ENCODE measurements around the gene DRC3.

Gene DRC3

GRCh38 chr17:17928398-17929287, 44.0 kb upstream of the DRC3 start:
- Histone ChIP-seq H3K27me3 (ENCODE audit: insufficient read depth, low read length, poor library complexity) (no peaks in the 10 kb centered on the region), H3K79me2 (ENCODE audit: control insufficient read depth, insufficient read depth, low read length) (no peaks in the 10 kb centered on the region), H4K5ac (ENCODE audit: low read length) (no peak overlapping the region), H3K23ac (ENCODE audit: low read length) (no peak overlapping the region), H3K4me3 (ENCODE audit: low read length) (no peak overlapping the region), H3K4me1 (ENCODE audit: control insufficient read depth, low read depth, low read length) (peaks cover 8% of the 10 kb centered on the region), H3K4ac (ENCODE audit: low read depth, low read length) (no peak overlapping the region), H2BK15ac (replicated peaks; ENCODE audit: low read depth) (no peak overlapping the region), H3K56ac (ENCODE audit: low read length) (peak overlapping the region; percentile 22), H2AK5ac (ENCODE audit: low read length) (no peak overlapping the region), H3K36me3 (ENCODE audit: control insufficient read depth, insufficient read depth, low read length) (no peaks in the 10 kb centered on the region), H3K9ac (ENCODE audit: low read length) (no peak overlapping the region), H4K8ac (ENCODE audit: low read depth, low read length) (no peak overlapping the region), H3K27ac (ENCODE audit: low read depth, low read length) (no peak overlapping the region), H2BK120ac (ENCODE audit: low read depth, low read length) (no peak overlapping the region), H3K4me2 (ENCODE audit: low read length) (no peak overlapping the region), H3K79me1 (ENCODE audit: low read length) (no peaks in the 10 kb centered on the region), H3K18ac (ENCODE audit: low read length) (no peak overlapping the region), H2BK5ac (ENCODE audit: low read length) (no peak overlapping the region)
- DNase-seq = no peak
- WGBS (ENCODE audit: extremely low coverage, insufficient coverage, low lambda C conversion rate) = no CpG with 5 or more reads among the region's 12 CpGs

GRCh38 chr17:17929655-17930380, 42.8 kb upstream of the DRC3 start:
- Histone ChIP-seq H3K4ac (ENCODE audit: low read depth, low read length) (no peak overlapping the region), H4K5ac (ENCODE audit: low read length) (no peak overlapping the region), H3K18ac (ENCODE audit: low read length) (no peak overlapping the region), H2BK15ac (replicated peaks; ENCODE audit: low read depth) (no peak overlapping the region), H3K4me2 (ENCODE audit: low read length) (no peak overlapping the region), H3K4me1 (ENCODE audit: control insufficient read depth, low read depth, low read length) (peaks cover 8% of the 10 kb centered on the region), H3K79me2 (ENCODE audit: control insufficient read depth, insufficient read depth, low read length) (no peaks in the 10 kb centered on the region), H3K23ac (ENCODE audit: low read length) (no peak overlapping the region), H3K27me3 (ENCODE audit: insufficient read depth, low read length, poor library complexity) (no peaks in the 10 kb centered on the region), H2BK120ac (ENCODE audit: low read depth, low read length) (no peak overlapping the region), H2AK5ac (ENCODE audit: low read length) (no peak overlapping the region), H3K4me3 (ENCODE audit: low read length) (no peak overlapping the region), H3K36me3 (ENCODE audit: control insufficient read depth, insufficient read depth, low read length) (no peaks in the 10 kb centered on the region), H3K56ac (ENCODE audit: low read length) (no peak overlapping the region), H2BK5ac (ENCODE audit: low read length) (no peak overlapping the region), H3K27ac (ENCODE audit: low read depth, low read length) (no peak overlapping the region), H4K8ac (ENCODE audit: low read depth, low read length) (no peak overlapping the region), H3K9ac (ENCODE audit: low read length) (no peak overlapping the region), H3K79me1 (ENCODE audit: low read length) (no peaks in the 10 kb centered on the region)
- no peak for DNase-seq
- no CpG with 5 or more reads among the region's 2 CpGs for WGBS (ENCODE audit: extremely low coverage, insufficient coverage, low lambda C conversion rate)

- Histone ChIP-seq H3K4me3 (ENCODE audit: low read length) (no peak overlapping the region), H3K23ac (ENCODE audit: low read length) (no peak overlapping the region), H3K4me2 (ENCODE audit: low read length) (no peak overlapping the region), H2BK120ac (ENCODE audit: low read depth, low read length) (no peak overlapping the region), H3K27ac (ENCODE audit: low read depth, low read length) (no peak overlapping the region), H2BK5ac (ENCODE audit: low read length) (no peak overlapping the region), H3K27me3 (ENCODE audit: insufficient read depth, low read length, poor library complexity) (no peaks in the 10 kb centered on the region), H3K36me3 (ENCODE audit: control insufficient read depth, insufficient read depth, low read length) (no peaks in the 10 kb centered on the region), H3K79me2 (ENCODE audit: control insufficient read depth, insufficient read depth, low read length) (no peaks in the 10 kb centered on the region), H3K56ac (ENCODE audit: low read length) (no peak overlapping the region), H3K4me1 (ENCODE audit: control insufficient read depth, low read depth, low read length) (peaks cover 8% of the 10 kb centered on the region), H3K18ac (ENCODE audit: low read length) (no peak overlapping the region), H3K79me1 (ENCODE audit: low read length) (no peaks in the 10 kb centered on the region), H4K5ac (ENCODE audit: low read length) (no peak overlapping the region), H2BK15ac (replicated peaks; ENCODE audit: low read depth) (no peak overlapping the region), H3K4ac (ENCODE audit: low read depth, low read length) (no peak overlapping the region), H4K8ac (ENCODE audit: low read depth, low read length) (no peak overlapping the region), H3K9ac (ENCODE audit: low read length) (no peak overlapping the region), H2AK5ac (ENCODE audit: low read length) (no peak overlapping the region)
- DNase-seq = no peak
Measured at GRCh38 chr17:17930674-17931073, 42.0 kb upstream of the DRC3 start.

GRCh38 chr17:17931159-17931558, 41.5 kb upstream of the DRC3 start:
- no peak overlapping the region for H3K27ac ChIP-seq (ENCODE audit: low read depth, low read length)
- no peaks in the 10 kb centered on the region for H3K79me1 ChIP-seq (ENCODE audit: low read length)
- H3K23ac ChIP-seq (ENCODE audit: low read length) = peak overlapping the region; percentile 15
- H2BK5ac ChIP-seq (ENCODE audit: low read length) = no peak overlapping the region
- no peak overlapping the region for H2BK15ac ChIP-seq (replicated peaks; ENCODE audit: low read depth)
- no peak overlapping the region for H3K4ac ChIP-seq (ENCODE audit: low read depth, low read length)
- no peak overlapping the region for H2AK5ac ChIP-seq (ENCODE audit: low read length)
- no peaks in the 10 kb centered on the region for H3K79me2 ChIP-seq (ENCODE audit: control insufficient read depth, insufficient read depth, low read length)
- no peak overlapping the region for H4K8ac ChIP-seq (ENCODE audit: low read depth, low read length)
- H3K4me1 ChIP-seq (ENCODE audit: control insufficient read depth, low read depth, low read length) = peaks cover 11% of the 10 kb centered on the region
- H3K36me3 ChIP-seq (ENCODE audit: control insufficient read depth, insufficient read depth, low read length) = no peaks in the 10 kb centered on the region
- H3K56ac ChIP-seq (ENCODE audit: low read length) = no peak overlapping the region
- H3K27me3 ChIP-seq (ENCODE audit: insufficient read depth, low read length, poor library complexity) = no peaks in the 10 kb centered on the region
- no peak overlapping the region for H4K5ac ChIP-seq (ENCODE audit: low read length)
- no peak for DNase-seq
- no peak overlapping the region for H3K4me3 ChIP-seq (ENCODE audit: low read length)
- no peak overlapping the region for H3K9ac ChIP-seq (ENCODE audit: low read length)
- H3K4me2 ChIP-seq (ENCODE audit: low read length) = no peak overlapping the region
- H3K18ac ChIP-seq (ENCODE audit: low read length) = no peak overlapping the region
- 100% methylated on average over 1 of the region's 2 CpGs for WGBS (ENCODE audit: extremely low coverage, insufficient coverage, low lambda C conversion rate)
- H2BK120ac ChIP-seq (ENCODE audit: low read depth, low read length) = no peak overlapping the region

GRCh38 chr17:17933775-17934174, 38.9 kb upstream of the DRC3 start:
- H3K23ac ChIP-seq (ENCODE audit: low read length) = no peak overlapping the region
- H3K18ac ChIP-seq (ENCODE audit: low read length) = no peak overlapping the region
- H4K8ac ChIP-seq (ENCODE audit: low read depth, low read length) = no peak overlapping the region
- no peak overlapping the region for H3K4ac ChIP-seq (ENCODE audit: low read depth, low read length)
- no peak for DNase-seq
- H3K9ac ChIP-seq (ENCODE audit: low read length) = no peak overlapping the region
- no peak overlapping the region for H2BK120ac ChIP-seq (ENCODE audit: low read depth, low read length)
- H3K79me2 ChIP-seq (ENCODE audit: control insufficient read depth, insufficient read depth, low read length) = no peaks in the 10 kb centered on the region
- no peaks in the 10 kb centered on the region for H3K36me3 ChIP-seq (ENCODE audit: control insufficient read depth, insufficient read depth, low read length)
- H3K4me1 ChIP-seq (ENCODE audit: control insufficient read depth, low read depth, low read length) = peaks cover 5% of the 10 kb centered on the region
- no peak overlapping the region for H3K27ac ChIP-seq (ENCODE audit: low read depth, low read length)
- H4K5ac ChIP-seq (ENCODE audit: low read length) = no peak overlapping the region
- H3K4me3 ChIP-seq (ENCODE audit: low read length) = no peak overlapping the region
- no peaks in the 10 kb centered on the region for H3K27me3 ChIP-seq (ENCODE audit: insufficient read depth, low read length, poor library complexity)
- H2BK5ac ChIP-seq (ENCODE audit: low read length) = no peak overlapping the region
- no peak overlapping the region for H3K4me2 ChIP-seq (ENCODE audit: low read length)
- no peak overlapping the region for H2AK5ac ChIP-seq (ENCODE audit: low read length)
- H2BK15ac ChIP-seq (replicated peaks; ENCODE audit: low read depth) = no peak overlapping the region
- H3K79me1 ChIP-seq (ENCODE audit: low read length) = no peaks in the 10 kb centered on the region
- no peak overlapping the region for H3K56ac ChIP-seq (ENCODE audit: low read length)

Measured in mesendoderm (in vitro differentiated cells).